K562 (cell line): ENCODE data around the gene WDR18. TPM values are rescaled to one million over a fixed set of nuclear protein-coding genes. Genes with fewer than 3 reads are reported as not detected.

Source experiments
- ATF6 ChIP-seq: sonication (generic); formaldehyde crosslinking; IDR thresholded peaks from 2 replicates; pipeline ENCODE4 v1.4.0; 2020; ENCODE audit warnings: mild to moderate bottlenecking, missing genetic modification reagents
- CBX2 ChIP-seq: fragments of 200-600 bp; sonication (generic); IDR thresholded peaks from one replicate; pipeline ENCODE4 v1.6.1; 2012; ENCODE audit warnings: mild to moderate bottlenecking, low read length, inconsistent platforms; ENCODE audit not compliant: insufficient read depth, poor library complexity, severe bottlenecking
- GTF2F1 ChIP-seq: IDR thresholded peaks from 2 replicates; pipeline ENCODE4 v1.6.1; 2011; ENCODE audit warnings: low read depth, low read length, improper control_type of control experiment
- HDAC2 ChIP-seq: fragments of 450-650 bp; IDR thresholded peaks from 2 replicates; pipeline ENCODE4 v1.6.1; 2016; ENCODE audit warnings: mild to moderate bottlenecking
- HDGF ChIP-seq: fragments of 450-650 bp; IDR thresholded peaks from 2 replicates; pipeline ENCODE4 v1.6.1; 2016
- JUN ChIP-seq, 2 experiments: sonication (generic) in 1 of 2; formaldehyde crosslinking in 1 of 2; IDR thresholded peaks; 2 replicates each; pipeline versions ENCODE4 v1.6.1 to v1.8.0; 2012 to 2022; ENCODE audit warnings: borderline replicate concordance in 2 of 2, mild to moderate bottlenecking in 2 of 2, improper control_type of control experiment in 1 of 2, low read depth in 1 of 2, low read length in 1 of 2, missing genetic modification reagents in 1 of 2
- LARP7 ChIP-seq: fragments of 450-650 bp; IDR thresholded peaks from 2 replicates; pipeline ENCODE4 v1.6.1; 2016
- MEF2A ChIP-seq: IDR thresholded peaks from 2 replicates; pipeline ENCODE4 v1.6.1; 2011; ENCODE audit warnings: low read depth, mild to moderate bottlenecking, low read length, moderate library complexity; ENCODE audit not compliant: control insufficient read depth
- MNT ChIP-seq, 2 experiments: fragments of 450-650 bp; conservative IDR thresholded peaks; 2 replicates each; pipeline ENCODE4 v1.6.1; 2017; ENCODE audit warnings: mild to moderate bottlenecking in 2 of 2, moderate library complexity in 2 of 2
- NCOA2 ChIP-seq, 2 experiments: fragments of 450-650 bp; IDR thresholded peaks; 2 replicates each; pipeline ENCODE4 v1.6.1; 2018; ENCODE audit warnings: mild to moderate bottlenecking in 2 of 2, moderate library complexity in 1 of 2; ENCODE audit not compliant: partially characterized antibody in 2 of 2
- NELFE ChIP-seq: IDR thresholded peaks from 2 replicates; pipeline ENCODE4 v1.6.1; 2011; ENCODE audit warnings: mild to moderate bottlenecking; ENCODE audit not compliant: insufficient read depth, insufficient read length
- NR3C1 ChIP-seq: sonication (generic); formaldehyde crosslinking; IDR thresholded peaks from 2 replicates; pipeline ENCODE4 v1.8.1; 2022; ENCODE audit warnings: missing genetic modification reagents
- STAG1 ChIP-seq: sonication (generic); formaldehyde crosslinking; IDR thresholded peaks from 2 replicates; pipeline ENCODE4 v1.5.0; 2020; ENCODE audit warnings: missing genetic modification reagents, borderline replicate concordance
- ZNF444 ChIP-seq: fragments of 250-450 bp; sonication (Bioruptor Pico); IDR thresholded peaks from 2 replicates; pipeline ENCODE4 v1.4.0; 2020; ENCODE audit warnings: mild to moderate bottlenecking, moderate library complexity
- ZNF583 ChIP-seq: fragments of 250-450 bp; sonication (Bioruptor Pico); IDR thresholded peaks from 2 replicates; pipeline ENCODE4 v1.4.0; 2020
- ZNF717 ChIP-seq: fragments of 250-450 bp; sonication (Bioruptor Pico); IDR thresholded peaks from 2 replicates; pipeline ENCODE4 v1.5.0; 2021
- polyA plus RNA-seq, 8 experiments: library from polyadenylated mRNA; depleted of rRNA in 4 of 8; stranded (reverse) in 5 of 8; unstranded in 3 of 8; fragments of >200 nt; fragmentation: Nextera tagmentation in 2 of 8; fragmentation: Illumina TruSeq in 1 of 8; extraction: Ambion mirVana in 2 of 8; extraction: Trizol in 1 of 8; gene quantifications; 2 replicates each; pipeline versions ENCODE4 v1.2.1 to v1.2.3, GENCODE V29; 2011 to 2014; ENCODE audit warnings: inconsistent platforms in 1 of 8, missing spikeins in 1 of 8
- total RNA-seq, 7 experiments: library from RNA; depleted of rRNA in 6 of 7; stranded (reverse); fragments of >200 nt in 6 of 7; fragmentation: Illumina TruSeq in 2 of 7; extraction: Trizol in 2 of 7; gene quantifications; 2 replicates each; pipeline versions ENCODE4 v1.2.1 to v1.2.3, GENCODE V29; 2011 to 2021; ENCODE audit warnings: low replicate concordance in 1 of 7
- TF ChIP-seq, protein P1 (sequence below), 2 experiments: fragments of 450-650 bp in 1 of 2; IDR thresholded peaks; 2 replicates each; pipeline ENCODE4 v1.6.1; 2011 to 2017; ENCODE audit warnings: low read depth in 2 of 2, antibody characterized with exemption in 1 of 2, borderline replicate concordance in 1 of 2, low read length in 1 of 2, mild to moderate bottlenecking in 1 of 2, mixed read lengths in 1 of 2; ENCODE audit not compliant: control insufficient read depth in 1 of 2
- TF ChIP-seq, protein P2 (sequence below): fragments of 250-450 bp; sonication (Bioruptor Pico); IDR thresholded peaks from 2 replicates; pipeline ENCODE4 v1.5.0; 2020; ENCODE audit warnings: mild to moderate bottlenecking

The WDR18 gene
- total and polyA plus RNA-seq, 9 of the 15 experiments (the other 6 are each of a cell fraction or from before 2014, with no cell fraction given) = 0.65 to 181 (median 30.1) TPM

- TF ChIP-seq MNT (conservative IDR thresholded peaks at IDR 0.05) (peak; percentile 27 to 51; a peak in 2 of 4 replicates), ZNF444 (CRISPR knock-in tag) (no peak), NELFE (no peak), ZNF717 (no peak), MEF2A (no peak), NCOA2 (IDR thresholded peaks at IDR 0.05; ENCODE audit: partially characterized antibody in 2 of 2) (no peak), GTF2F1 (no peak), CBX2 (no peak), HDAC2 (no peak; the same call in 1 of the 2 replicates), ZNF583 (CRISPR knock-in tag) (no peak; the same call in 1 of the 2 replicates), ATF6 (CRISPR knock-in tag) (no peak), STAG1 (CRISPR knock-in tag) (no peak), NR3C1 (CRISPR knock-in tag) (no peak), HDGF (no peak), JUN (IDR thresholded peaks at IDR 0.05; ENCODE audit: borderline replicate concordance, low read depth, low read length) (no peak), JUN (CRISPR knock-in tag; IDR thresholded peaks at IDR 0.05; ENCODE audit: borderline replicate concordance) (0 out of 2 replicates have a peak, but pooled peaks have one; percentile 20), LARP7 (no peak)
- TF ChIP-seq, protein P1, sequence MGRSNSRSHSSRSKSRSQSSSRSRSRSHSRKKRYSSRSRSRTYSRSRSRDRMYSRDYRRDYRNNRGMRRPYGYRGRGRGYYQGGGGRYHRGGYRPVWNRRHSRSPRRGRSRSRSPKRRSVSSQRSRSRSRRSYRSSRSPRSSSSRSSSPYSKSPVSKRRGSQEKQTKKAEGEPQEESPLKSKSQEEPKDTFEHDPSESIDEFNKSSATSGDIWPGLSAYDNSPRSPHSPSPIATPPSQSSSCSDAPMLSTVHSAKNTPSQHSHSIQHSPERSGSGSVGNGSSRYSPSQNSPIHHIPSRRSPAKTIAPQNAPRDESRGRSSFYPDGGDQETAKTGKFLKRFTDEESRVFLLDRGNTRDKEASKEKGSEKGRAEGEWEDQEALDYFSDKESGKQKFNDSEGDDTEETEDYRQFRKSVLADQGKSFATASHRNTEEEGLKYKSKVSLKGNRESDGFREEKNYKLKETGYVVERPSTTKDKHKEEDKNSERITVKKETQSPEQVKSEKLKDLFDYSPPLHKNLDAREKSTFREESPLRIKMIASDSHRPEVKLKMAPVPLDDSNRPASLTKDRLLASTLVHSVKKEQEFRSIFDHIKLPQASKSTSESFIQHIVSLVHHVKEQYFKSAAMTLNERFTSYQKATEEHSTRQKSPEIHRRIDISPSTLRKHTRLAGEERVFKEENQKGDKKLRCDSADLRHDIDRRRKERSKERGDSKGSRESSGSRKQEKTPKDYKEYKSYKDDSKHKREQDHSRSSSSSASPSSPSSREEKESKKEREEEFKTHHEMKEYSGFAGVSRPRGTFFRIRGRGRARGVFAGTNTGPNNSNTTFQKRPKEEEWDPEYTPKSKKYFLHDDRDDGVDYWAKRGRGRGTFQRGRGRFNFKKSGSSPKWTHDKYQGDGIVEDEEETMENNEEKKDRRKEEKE (IDR thresholded peaks at IDR 0.05; ENCODE audit: borderline replicate concordance in 1 of 2, control insufficient read depth in 1 of 2, low read depth in 2 of 2, low read length in 1 of 2) = no peak
- TF ChIP-seq, protein P2, sequence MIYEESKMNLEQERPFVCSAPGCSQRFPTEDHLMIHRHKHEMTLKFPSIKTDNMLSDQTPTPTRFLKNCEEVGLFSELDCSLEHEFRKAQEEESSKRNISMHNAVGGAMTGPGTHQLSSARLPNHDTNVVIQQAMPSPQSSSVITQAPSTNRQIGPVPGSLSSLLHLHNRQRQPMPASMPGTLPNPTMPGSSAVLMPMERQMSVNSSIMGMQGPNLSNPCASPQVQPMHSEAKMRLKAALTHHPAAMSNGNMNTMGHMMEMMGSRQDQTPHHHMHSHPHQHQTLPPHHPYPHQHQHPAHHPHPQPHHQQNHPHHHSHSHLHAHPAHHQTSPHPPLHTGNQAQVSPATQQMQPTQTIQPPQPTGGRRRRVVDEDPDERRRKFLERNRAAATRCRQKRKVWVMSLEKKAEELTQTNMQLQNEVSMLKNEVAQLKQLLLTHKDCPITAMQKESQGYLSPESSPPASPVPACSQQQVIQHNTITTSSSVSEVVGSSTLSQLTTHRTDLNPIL (CRISPR knock-in tag) = no peak
Observed at GRCh38 chr19:1025960-1026782, 42.0 kb downstream of the WDR18 start, which contains the start of gene CNN2 (continued).
